Fibroblast of lung (primary cell): Measurements from ENCODE around the gene ADAM15.

Experiments used
- EZH2 ChIP-seq: IDR thresholded peaks from 2 replicates; pipeline ENCODE4 v1.5.1; 2012; ENCODE audit warnings: low read length, control low read depth, mild to moderate bottlenecking; ENCODE audit errors: missing control alignments
- TF ChIP-seq, protein P1 (sequence below), 2 donors: IDR thresholded peaks in 1 of 2; conservative IDR thresholded peaks in 1 of 2; 1 replicate in 1 of 2; 2 replicates in 1 of 2; pipeline ENCODE4 v1.5.1; 2011 to 2012; ENCODE audit warnings: low read length in 2 of 2, control low read depth in 1 of 2, inconsistent platforms in 1 of 2, low read depth in 1 of 2, mild to moderate bottlenecking in 1 of 2

GRCh38 chr1:155002464-155003226, 48.5 kb upstream of the ADAM15 start, which contains the start of gene ZBTB7B:
- TF ChIP-seq, protein P1, sequence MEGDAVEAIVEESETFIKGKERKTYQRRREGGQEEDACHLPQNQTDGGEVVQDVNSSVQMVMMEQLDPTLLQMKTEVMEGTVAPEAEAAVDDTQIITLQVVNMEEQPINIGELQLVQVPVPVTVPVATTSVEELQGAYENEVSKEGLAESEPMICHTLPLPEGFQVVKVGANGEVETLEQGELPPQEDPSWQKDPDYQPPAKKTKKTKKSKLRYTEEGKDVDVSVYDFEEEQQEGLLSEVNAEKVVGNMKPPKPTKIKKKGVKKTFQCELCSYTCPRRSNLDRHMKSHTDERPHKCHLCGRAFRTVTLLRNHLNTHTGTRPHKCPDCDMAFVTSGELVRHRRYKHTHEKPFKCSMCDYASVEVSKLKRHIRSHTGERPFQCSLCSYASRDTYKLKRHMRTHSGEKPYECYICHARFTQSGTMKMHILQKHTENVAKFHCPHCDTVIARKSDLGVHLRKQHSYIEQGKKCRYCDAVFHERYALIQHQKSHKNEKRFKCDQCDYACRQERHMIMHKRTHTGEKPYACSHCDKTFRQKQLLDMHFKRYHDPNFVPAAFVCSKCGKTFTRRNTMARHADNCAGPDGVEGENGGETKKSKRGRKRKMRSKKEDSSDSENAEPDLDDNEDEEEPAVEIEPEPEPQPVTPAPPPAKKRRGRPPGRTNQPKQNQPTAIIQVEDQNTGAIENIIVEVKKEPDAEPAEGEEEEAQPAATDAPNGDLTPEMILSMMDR (conservative IDR thresholded peaks at IDR 0.05 in 1 of 2, IDR thresholded peaks at IDR 0.05 in 1 of 2; ENCODE audit: low read depth in 1 of 2, low read length in 2 of 2) = no peak
- no peak for TF ChIP-seq EZH2
